Body of pancreas (tissue), 4 donors: ENCODE results near the gene TAB3. TPM values are rescaled to one million over a fixed set of nuclear protein-coding genes. Genes with fewer than 3 reads are reported as not detected.
A peak's percentile ranks its signal among the peaks of the same experiment; 100 is the strongest.

Source experiments
- ATAC-seq: fragments of 150-250 bp; one replicate; pipeline ENCODE4 v1.9.1; 2016
- DNase-seq, 4 donors: peaks; one replicate each; pipeline ENCODE4 v3.0.0-alpha.2; 2019
- H3K27ac ChIP-seq, 4 donors: fragments of 200-600 bp; sonication (generic); 1 replicate in 3 of 4; 2 replicates in 1 of 4; pipeline versions ENCODE4 v1.5.1 to v1.6.1; 2016 to 2019; ENCODE audit warnings: mild to moderate bottlenecking in 1 of 4, mixed read lengths in 1 of 4, moderate library complexity in 1 of 4
- H3K27me3 ChIP-seq, 2 donors: fragments of 200-600 bp; sonication (generic); one replicate each; pipeline ENCODE4 v1.6.0; 2016; ENCODE audit warnings: mild to moderate bottlenecking in 1 of 2
- H3K36me3 ChIP-seq, 2 donors: fragments of 200-600 bp; sonication (generic); replicated peaks in 1 of 2; 2 replicates each; pipeline ENCODE4 v1.5.1; 2016; ENCODE audit warnings: low read depth in 2 of 2; ENCODE audit not compliant: insufficient read depth in 1 of 2
- H3K4me1 ChIP-seq: fragments of 200-600 bp; sonication (generic); one replicate; pipeline ENCODE4 v1.6.0; 2016
- H3K4me3 ChIP-seq, 2 donors: fragments of 200-600 bp; sonication (generic); 1 replicate in 1 of 2; 2 replicates in 1 of 2; pipeline ENCODE4 v1.5.1; 2016 to 2019
- H3K9me3 ChIP-seq, 3 donors: fragments of 200-600 bp; sonication (generic); 1 replicate in 2 of 3; 2 replicates in 1 of 3; pipeline ENCODE4 v1.5.1; 2016
- CTCF ChIP-seq, 7 experiments: fragments of 450-650 bp in 4 of 7; fragments of 200-600 bp in 3 of 7; sonication (generic) in 3 of 7; IDR thresholded peaks; one replicate each; pipeline ENCODE4 v1.5.1; 2016 to 2019; ENCODE audit warnings: antibody characterized with exemption in 7 of 7
- POLR2A ChIP-seq, 3 donors: fragments of 450-650 bp; IDR thresholded peaks; one replicate each; pipeline ENCODE4 v1.6.1; 2016; ENCODE audit warnings: antibody characterized with exemption in 3 of 3, mild to moderate bottlenecking in 2 of 3
- WGBS, 2 donors: methylation state at CpG; one replicate each; pipeline ENCODE4 v1.1.5; 2017; 5-methylcytosine and 5-hydroxymethylcytosine counted together
- intact Hi-C: fragments of 100-400 bp; cut with DNase I; formaldehyde crosslinking; loops from one replicate; pipeline ENCODE4 v1.15.1; 2023
- total RNA-seq, 2 donors: library from RNA; depleted of rRNA; stranded (reverse); fragments of >200 nt; gene quantifications; one replicate each; pipeline ENCODE4 v1.1.0, GENCODE V29; 2016

The TAB3 gene
- total RNA-seq, 2 donors from 2014 or later = 24.1 to 36.3 TPM

GRCh38 chrX:30900227-30900626 lies 11.2 kb upstream of the TAB3 start:
- no peaks in the 10 kb centered on the region for H3K36me3 ChIP-seq
- TF ChIP-seq CTCF (IDR thresholded peaks at IDR 0.05) = no peak
- no peak for TF ChIP-seq POLR2A (IDR thresholded peaks at IDR 0.05)
- H3K4me1 ChIP-seq = no peaks in the 10 kb centered on the region
- DNase-seq = no peak
- H3K4me3 ChIP-seq = no peak overlapping the region
- intact Hi-C loops = no loop called here
- H3K27ac ChIP-seq = no peak overlapping the region
- no peaks in the 10 kb centered on the region for H3K9me3 ChIP-seq
- H3K27me3 ChIP-seq = no peaks in the 10 kb centered on the region
- no peak for ATAC-seq

DNA sequence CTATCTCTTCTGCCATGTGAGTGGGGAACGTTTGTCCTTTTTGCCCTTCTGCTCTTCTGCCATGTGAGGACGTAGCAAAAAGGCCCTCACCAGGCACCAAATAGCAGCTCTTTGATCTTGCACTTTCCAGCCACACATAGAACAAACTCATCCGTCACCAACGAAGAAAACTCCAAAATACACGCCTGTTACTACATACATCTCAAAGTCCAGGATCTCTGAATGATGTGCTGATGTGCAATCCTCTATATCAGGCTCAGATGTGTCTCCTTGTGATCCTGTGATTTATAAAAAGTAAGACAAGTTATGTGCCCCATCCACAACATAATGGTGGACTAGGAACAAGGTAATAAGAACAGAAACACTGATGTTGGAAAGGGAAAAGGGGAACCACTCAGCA lies 9.8 kb upstream of the TAB3 start:
- intact Hi-C loops = no loop called here

DNA sequence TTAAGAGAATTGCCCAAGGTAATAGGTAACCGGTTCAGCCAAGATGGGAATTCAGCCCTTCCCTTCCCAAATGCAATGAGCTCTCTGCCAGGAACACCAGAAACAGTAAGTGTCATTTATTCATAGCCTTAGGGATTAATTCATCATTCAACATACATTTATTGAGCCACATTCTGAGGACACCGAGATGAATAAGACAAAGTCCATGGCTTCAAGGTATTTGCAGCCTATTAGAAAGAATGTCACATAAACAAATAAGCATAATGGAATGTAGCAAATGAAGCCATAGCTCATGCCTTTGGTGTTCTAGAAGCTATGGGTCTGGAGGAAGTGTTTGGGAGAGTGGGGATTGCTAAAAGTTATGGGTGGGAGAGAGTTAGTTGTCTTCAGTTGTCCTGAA lies 6.3 kb upstream of the TAB3 start:
- ATAC-seq (no peak), DNase-seq (no peak)
- H3K27me3 ChIP-seq = no peaks in the 10 kb centered on the region
- no peaks in the 10 kb centered on the region for H3K36me3 ChIP-seq
- no peaks in the 10 kb centered on the region for H3K9me3 ChIP-seq
- no peak overlapping the region for H3K27ac ChIP-seq
- H3K4me3 ChIP-seq = no peak overlapping the region
- intact Hi-C loops = no loop called here
- H3K4me1 ChIP-seq = peaks cover 7% of the 10 kb centered on the region
- TF ChIP-seq POLR2A (IDR thresholded peaks at IDR 0.05) (no peak), CTCF (IDR thresholded peaks at IDR 0.05) (no peak)
- WGBS, 2 donors = 56 to 61% methylated on average over 2 of the region's 2 CpGs

More for the DNA sequence above, 9.8 kb upstream of the TAB3 start:
- TF ChIP-seq POLR2A (IDR thresholded peaks at IDR 0.05) (no peak), CTCF (IDR thresholded peaks at IDR 0.05) (no peak)
- H3K27ac ChIP-seq = no peak overlapping the region
- WGBS, 2 donors = 87% methylated on average over 5 of the region's 5 CpGs; no CpG with 5 or more reads in 1 of the 2 donors
- no peaks in the 10 kb centered on the region for H3K4me1 ChIP-seq
- H3K4me3 ChIP-seq = no peak overlapping the region
- H3K27me3 ChIP-seq = no peaks in the 10 kb centered on the region
- ATAC-seq = no peak
- H3K9me3 ChIP-seq = no peaks in the 10 kb centered on the region
- no peak for DNase-seq
- no peaks in the 10 kb centered on the region for H3K36me3 ChIP-seq

GRCh38 chrX:30893206-30893605 lies 4.2 kb upstream of the TAB3 start:
- Histone ChIP-seq H3K4me1 (peaks cover 7% of the 10 kb centered on the region), H3K9me3 (no peaks in the 10 kb centered on the region), H3K27me3 (no peaks in the 10 kb centered on the region), H3K36me3 (no peaks in the 10 kb centered on the region), H3K27ac (peak overlapping the region in 2 of 4 donors; percentile 12 to 47), H3K4me3 (no peak overlapping the region)
- TF ChIP-seq CTCF (IDR thresholded peaks at IDR 0.05) (no peak), POLR2A (IDR thresholded peaks at IDR 0.05) (no peak)
- intact Hi-C loops = no loop called here
- ATAC-seq (no peak), DNase-seq (peak; percentile 14 to 56 (median 37))
- 28% methylated on average over 4 of the region's 4 CpGs; no CpG with 5 or more reads in 1 of the 2 donors for WGBS, 2 donors

DNA sequence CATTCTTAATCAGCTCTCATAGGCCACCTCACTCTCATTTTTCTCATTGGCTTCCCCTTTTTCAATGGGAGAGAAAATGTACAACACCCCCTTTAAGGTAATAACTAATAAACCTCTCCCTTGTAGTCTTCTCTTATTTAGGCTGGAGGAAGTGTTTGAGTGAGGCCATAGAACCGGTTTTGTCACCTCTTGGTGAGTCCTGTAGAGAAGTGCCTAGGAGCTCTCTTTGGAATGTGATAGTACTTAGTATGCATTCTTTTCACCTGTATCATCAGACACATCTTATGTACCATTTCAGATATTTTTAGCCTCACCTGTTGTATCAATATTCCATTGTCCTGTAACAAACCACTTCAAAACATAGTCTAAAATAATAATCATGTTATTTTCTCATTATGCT lies 3.5 kb upstream of the TAB3 start:
- DNase-seq = peak in 1 of 4 donors; percentile 13
- ATAC-seq = no peak

More for the DNA sequence above, 3.5 kb upstream of the TAB3 start:
- no peak for TF ChIP-seq CTCF (IDR thresholded peaks at IDR 0.05)
- TF ChIP-seq POLR2A (IDR thresholded peaks at IDR 0.05) = no peak
- no peak overlapping the region for H3K4me3 ChIP-seq
- intact Hi-C loops = no loop called here
- peak overlapping the region in 1 of 4 donors; percentile 47 for H3K27ac ChIP-seq
- 25 to 31% methylated on average over 1 of the region's 1 CpG for WGBS, 2 donors
- no peaks in the 10 kb centered on the region for H3K9me3 ChIP-seq
- H3K4me1 ChIP-seq = peaks cover 9% of the 10 kb centered on the region
- no peaks in the 10 kb centered on the region for H3K27me3 ChIP-seq
- no peaks in the 10 kb centered on the region for H3K36me3 ChIP-seq
